ENCODE results near the gene MAEA.
"Not testable (repeated sequence)": the region's sequence is repeated elsewhere in the genome, so short reads cannot be mapped to it uniquely, and the experiment has no call there.

MAEA gene

DNA sequence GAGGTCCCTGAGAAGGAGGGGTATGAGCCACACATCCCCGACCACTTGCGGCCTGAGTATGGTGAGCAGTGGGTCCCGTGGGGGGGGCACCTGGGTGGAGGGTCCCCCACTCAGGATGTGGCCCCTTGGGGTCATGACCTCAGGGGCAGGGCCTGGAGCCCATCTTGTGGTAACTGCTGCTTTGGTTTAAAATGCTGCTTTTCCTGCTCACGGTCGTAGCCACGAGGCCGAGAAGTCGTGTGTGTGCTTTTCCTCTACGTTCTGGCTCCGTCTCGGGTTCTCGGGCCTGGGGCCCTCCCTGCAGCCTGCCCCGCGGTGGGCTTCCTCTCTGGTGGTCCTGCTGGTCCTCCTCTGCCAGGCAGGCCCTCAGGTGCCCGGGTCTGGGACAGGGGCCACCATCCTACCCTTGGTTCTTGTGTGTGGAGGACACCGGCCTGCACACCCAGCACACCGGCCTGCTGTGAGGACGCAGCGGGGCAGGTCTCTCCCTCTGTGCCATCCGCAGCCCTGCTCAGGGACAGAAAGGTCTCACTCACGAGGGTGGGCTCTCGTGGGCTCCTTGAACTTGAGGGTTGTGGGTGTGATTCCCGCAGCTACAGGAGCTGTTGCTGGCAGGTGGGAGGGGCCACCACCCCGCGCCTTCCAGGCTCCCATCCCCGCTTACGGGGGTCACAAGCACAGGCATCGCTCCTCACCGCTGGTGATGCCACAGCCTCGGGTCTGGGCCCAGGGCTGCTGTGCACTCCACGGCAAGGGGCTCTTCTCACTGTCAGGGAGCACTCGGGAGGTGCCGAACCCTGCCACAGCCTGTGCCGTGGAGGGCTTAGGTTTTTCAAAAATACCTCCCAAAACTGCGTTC is 76.9 kb downstream of the MAEA start:
- no peaks in the 10 kb centered on the region for H3K4me1 ChIP-seq (ENCODE audit: insufficient read depth, low read length)
- no peaks in the 10 kb centered on the region for H3K36me3 ChIP-seq (ENCODE audit: insufficient read depth, low read length)
- H3K9ac ChIP-seq (ENCODE audit: low read depth, low read length) = no peak overlapping the region
- H3K9me3 ChIP-seq (ENCODE audit: control insufficient read depth, insufficient read depth, low read length) = no peaks in the 10 kb centered on the region

- no peak overlapping the region for H3K9ac ChIP-seq (ENCODE audit: low read depth, low read length)
- no peaks in the 10 kb centered on the region for H3K4me1 ChIP-seq (ENCODE audit: insufficient read depth, low read length)
- no peaks in the 10 kb centered on the region for H3K9me3 ChIP-seq (ENCODE audit: control insufficient read depth, insufficient read depth, low read length)
- H3K36me3 ChIP-seq (ENCODE audit: insufficient read depth, low read length) = no peaks in the 10 kb centered on the region
These were observed 77.7 kb downstream of the MAEA start for GRCh38 chr4:1367230-1367935.

DNA sequence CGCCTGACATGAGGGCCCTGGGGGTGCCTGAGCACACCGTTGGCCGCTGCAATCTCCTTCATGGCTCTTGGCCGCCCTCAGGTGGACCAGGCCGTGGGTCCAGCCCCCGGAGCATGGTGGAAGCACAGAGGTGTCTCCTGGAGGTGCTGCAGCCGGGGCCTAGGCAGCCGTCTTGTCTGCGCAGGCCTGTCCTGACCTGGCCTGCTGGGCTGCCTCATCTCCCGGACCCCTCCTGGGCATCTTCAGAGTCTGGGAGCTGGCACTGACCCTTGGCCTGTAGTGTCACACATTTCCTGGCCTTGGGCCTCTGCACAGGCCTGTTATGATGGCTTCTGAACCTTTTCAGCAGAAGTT is 78.2 kb downstream of the MAEA start:
- H3K36me3 ChIP-seq (ENCODE audit: insufficient read depth, low read length) = no peaks in the 10 kb centered on the region
- H3K4me1 ChIP-seq (ENCODE audit: insufficient read depth, low read length) = no peaks in the 10 kb centered on the region
- no peak overlapping the region for H3K9ac ChIP-seq (ENCODE audit: low read depth, low read length)
- no peaks in the 10 kb centered on the region for H3K9me3 ChIP-seq (ENCODE audit: control insufficient read depth, insufficient read depth, low read length)

DNA sequence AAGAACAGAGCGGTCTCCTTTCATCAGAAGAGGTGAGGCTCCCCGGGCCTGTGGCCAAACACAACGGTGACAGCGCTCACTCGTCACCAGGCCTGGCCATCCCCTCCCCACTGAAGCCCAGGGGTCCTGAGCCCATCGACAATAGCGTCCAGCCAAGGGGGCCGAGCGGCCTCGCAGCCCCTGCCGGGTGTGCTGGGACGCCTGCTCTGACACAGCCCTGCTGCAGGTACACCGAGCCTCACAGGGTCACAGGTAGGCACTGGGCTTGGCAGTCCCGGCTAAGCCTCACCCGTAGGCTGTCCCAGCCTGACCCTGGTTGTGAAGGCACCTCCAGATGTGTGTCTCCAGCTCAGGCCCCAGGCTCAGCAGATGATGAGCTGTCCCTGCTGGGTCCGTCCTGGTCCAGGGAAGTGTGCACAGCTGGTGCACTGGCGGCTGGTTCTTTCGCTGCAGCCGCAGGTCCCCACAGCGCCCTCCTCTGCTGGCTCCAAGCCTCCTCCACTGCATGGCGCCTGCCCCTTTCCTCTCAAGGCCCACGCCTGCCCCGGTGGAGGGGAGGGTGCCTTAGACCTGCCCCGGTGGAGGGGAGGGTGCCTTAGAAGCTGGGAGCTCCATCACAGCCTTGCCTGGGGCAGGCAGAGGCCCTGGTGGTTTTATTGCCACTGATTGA is 78.9 kb downstream of the MAEA start:
- no peaks in the 10 kb centered on the region for H3K9me3 ChIP-seq (ENCODE audit: control insufficient read depth, insufficient read depth, low read length)
- no peaks in the 10 kb centered on the region for H3K4me1 ChIP-seq (ENCODE audit: insufficient read depth, low read length)
- no peak overlapping the region for H3K9ac ChIP-seq (ENCODE audit: low read depth, low read length)
- no peaks in the 10 kb centered on the region for H3K36me3 ChIP-seq (ENCODE audit: insufficient read depth, low read length)

DNA sequence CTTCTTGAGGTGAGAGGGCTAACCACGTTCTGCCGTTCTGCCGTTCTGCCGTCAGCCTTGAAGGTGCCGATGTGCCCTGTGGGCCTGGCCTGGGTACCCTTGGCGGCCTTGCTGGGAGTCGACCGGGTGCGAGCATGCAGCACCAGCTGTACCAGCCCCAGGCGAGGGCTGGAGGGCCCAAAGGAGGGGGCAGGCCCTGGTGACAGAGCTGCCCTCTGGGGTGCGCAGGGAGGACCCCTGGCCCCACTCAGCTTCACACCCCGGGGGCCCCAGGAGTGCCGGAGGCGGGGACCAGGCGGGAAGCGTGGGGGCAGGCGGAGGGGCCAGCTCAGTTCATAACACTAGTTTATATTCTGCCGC is 79.4 kb downstream of the MAEA start:
- no peak overlapping the region for H3K9ac ChIP-seq (ENCODE audit: low read depth, low read length)
- no peaks in the 10 kb centered on the region for H3K36me3 ChIP-seq (ENCODE audit: insufficient read depth, low read length)
- H3K9me3 ChIP-seq (ENCODE audit: control insufficient read depth, insufficient read depth, low read length) = no peaks in the 10 kb centered on the region
- no peaks in the 10 kb centered on the region for H3K4me1 ChIP-seq (ENCODE audit: insufficient read depth, low read length)

- Histone ChIP-seq H3K9ac (ENCODE audit: low read depth, low read length) (no peak overlapping the region), H3K4me1 (ENCODE audit: insufficient read depth, low read length) (no peaks in the 10 kb centered on the region), H3K36me3 (ENCODE audit: insufficient read depth, low read length) (no peaks in the 10 kb centered on the region), H3K9me3 (ENCODE audit: control insufficient read depth, insufficient read depth, low read length) (no peaks in the 10 kb centered on the region)
These were observed 79.9 kb downstream of the MAEA start for GRCh38 chr4:1369479-1370079.

DNA sequence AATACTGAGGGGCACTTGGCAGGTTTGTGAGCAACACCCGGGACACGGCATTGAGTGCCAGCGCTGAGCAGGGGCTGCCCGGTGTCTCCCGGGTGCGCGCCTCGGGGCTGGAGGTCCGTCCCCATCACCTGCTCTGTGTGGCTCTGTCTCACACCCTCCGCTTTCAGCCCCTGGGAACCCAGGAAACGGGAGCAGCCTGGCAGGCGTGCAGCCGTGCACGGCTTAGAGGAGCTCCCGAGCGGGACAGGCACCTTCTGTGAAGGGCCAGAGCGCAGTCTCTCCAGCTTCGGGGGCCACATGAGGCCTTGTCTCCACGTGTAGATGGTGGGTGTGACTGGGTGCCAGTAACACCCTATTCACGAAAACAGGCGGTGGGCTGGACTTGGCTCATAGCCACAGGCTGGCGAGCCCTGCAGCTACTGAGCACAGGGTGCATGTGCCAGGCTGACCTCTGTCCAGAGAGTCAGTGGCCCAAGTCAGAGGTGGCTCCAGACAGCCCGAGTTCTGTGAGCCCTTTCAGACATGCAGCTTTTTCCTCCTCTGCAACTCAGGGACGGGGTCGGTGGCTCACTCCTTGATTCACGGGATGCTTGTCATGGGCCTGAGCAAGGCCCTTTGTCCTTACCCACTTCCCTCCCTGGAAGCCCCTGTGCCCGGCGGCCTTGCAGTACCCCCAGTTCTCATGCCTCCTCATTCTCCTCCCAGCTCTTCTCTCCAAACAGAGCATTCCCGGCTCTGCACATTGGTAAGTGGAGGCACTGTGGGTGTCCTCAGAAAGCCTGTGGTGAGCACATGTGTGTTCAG is 80.8 kb downstream of the MAEA start:
- Histone ChIP-seq H3K36me3 (ENCODE audit: insufficient read depth, low read length) (no peaks in the 10 kb centered on the region), H3K9me3 (ENCODE audit: control insufficient read depth, insufficient read depth, low read length) (no peaks in the 10 kb centered on the region), H3K9ac (ENCODE audit: low read depth, low read length) (no peak overlapping the region), H3K4me1 (ENCODE audit: insufficient read depth, low read length) (no peaks in the 10 kb centered on the region)

- no peaks in the 10 kb centered on the region for H3K36me3 ChIP-seq (ENCODE audit: insufficient read depth, low read length)
- H3K9ac ChIP-seq (ENCODE audit: low read depth, low read length) = no peak overlapping the region
- H3K4me1 ChIP-seq (ENCODE audit: insufficient read depth, low read length) = no peaks in the 10 kb centered on the region
- H3K9me3 ChIP-seq (ENCODE audit: control insufficient read depth, insufficient read depth, low read length) = no peaks in the 10 kb centered on the region
These were observed 81.8 kb downstream of the MAEA start for GRCh38 chr4:1371176-1372165.

DNA sequence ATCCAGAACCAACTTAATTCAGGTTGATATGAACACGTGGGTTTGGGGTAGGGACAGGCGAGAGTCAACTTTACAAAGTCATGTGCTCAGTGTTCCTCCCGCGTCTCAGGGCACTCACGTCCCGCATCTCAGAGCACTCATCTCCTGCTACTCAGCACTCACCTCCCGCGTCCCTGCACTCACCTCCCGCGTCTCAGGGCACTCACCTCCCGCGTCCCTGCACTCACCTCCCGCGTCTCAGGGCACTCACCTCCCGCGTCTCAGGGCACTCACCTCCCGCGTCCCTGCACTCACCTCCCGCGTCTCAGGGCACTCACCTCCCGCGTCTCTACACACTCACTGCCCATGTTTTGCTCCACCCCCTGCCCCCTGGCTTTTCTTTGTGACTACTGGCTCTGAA is 82.9 kb downstream of the MAEA start:
- not testable (repeated sequence) for H3K9ac ChIP-seq (ENCODE audit: low read depth, low read length); H3K4me1 ChIP-seq (ENCODE audit: insufficient read depth, low read length); H3K9me3 ChIP-seq (ENCODE audit: control insufficient read depth, insufficient read depth, low read length); H3K36me3 ChIP-seq (ENCODE audit: insufficient read depth, low read length)

DNA sequence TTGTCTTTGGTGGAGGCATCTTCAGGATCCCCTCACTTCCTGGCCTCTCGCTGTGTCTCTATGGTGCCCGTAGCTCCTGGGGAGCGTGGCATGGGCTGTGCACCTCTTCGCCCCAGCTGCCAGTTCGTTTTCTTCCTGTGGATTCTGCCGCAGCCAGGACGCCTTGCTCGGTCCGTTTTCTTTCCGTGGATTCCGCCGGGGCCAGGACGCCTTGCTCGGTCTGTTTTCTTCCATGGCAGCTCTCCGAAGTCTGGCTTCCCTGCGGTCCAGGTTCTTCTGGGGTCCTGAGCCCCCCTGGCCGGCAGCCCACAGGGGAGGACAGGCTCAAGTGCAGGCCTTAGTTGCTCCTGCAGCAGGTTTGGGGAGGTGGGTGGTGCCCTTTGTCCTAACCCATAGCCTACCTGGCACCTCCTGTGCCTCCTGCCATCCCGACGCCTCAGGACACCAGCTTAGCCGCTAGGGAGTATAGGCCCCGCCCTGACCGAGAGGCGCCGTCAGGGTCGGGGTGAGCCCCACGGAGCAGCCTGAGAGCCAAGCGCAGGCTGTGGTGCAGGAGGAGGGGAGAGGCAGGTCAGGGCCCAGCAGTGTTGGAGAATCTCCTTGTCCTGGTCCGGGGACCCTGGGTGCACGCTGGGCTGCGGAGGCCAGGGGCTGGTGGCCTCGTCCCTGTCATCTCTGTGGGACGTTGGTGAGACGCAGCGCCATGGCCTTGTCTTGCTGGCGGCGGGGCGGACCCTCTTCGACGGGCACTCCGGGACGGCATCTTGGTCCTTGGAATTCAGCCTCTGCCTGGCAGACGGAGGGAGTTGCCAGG is 84.4 kb downstream of the MAEA start:
- Histone ChIP-seq H3K36me3 (ENCODE audit: insufficient read depth, low read length) (no peaks in the 10 kb centered on the region), H3K4me1 (ENCODE audit: insufficient read depth, low read length) (no peaks in the 10 kb centered on the region), H3K9me3 (ENCODE audit: control insufficient read depth, insufficient read depth, low read length) (no peaks in the 10 kb centered on the region), H3K9ac (ENCODE audit: low read depth, low read length) (no peak overlapping the region)

- no peaks in the 10 kb centered on the region for H3K4me1 ChIP-seq (ENCODE audit: insufficient read depth, low read length)
- no peak overlapping the region for H3K9ac ChIP-seq (ENCODE audit: low read depth, low read length)
- no peaks in the 10 kb centered on the region for H3K36me3 ChIP-seq (ENCODE audit: insufficient read depth, low read length)
- no peaks in the 10 kb centered on the region for H3K9me3 ChIP-seq (ENCODE audit: control insufficient read depth, insufficient read depth, low read length)
These were observed 85.0 kb downstream of the MAEA start for GRCh38 chr4:1374706-1375045.

- no peaks in the 10 kb centered on the region for H3K36me3 ChIP-seq (ENCODE audit: insufficient read depth, low read length)
- H3K4me1 ChIP-seq (ENCODE audit: insufficient read depth, low read length) = no peaks in the 10 kb centered on the region
- no peak overlapping the region for H3K9ac ChIP-seq (ENCODE audit: low read depth, low read length)
- no peaks in the 10 kb centered on the region for H3K9me3 ChIP-seq (ENCODE audit: control insufficient read depth, insufficient read depth, low read length)
These were observed 85.5 kb downstream of the MAEA start for GRCh38 chr4:1375051-1375721.
